A673 (cell line): ENCODE data around the gene RAC2.

Source experiments
- CTCF ChIP-seq: fragments of 300-800, 200-600 bp; sonication (generic); conservative IDR thresholded peaks from 2 replicates; pipeline ENCODE4 v1.5.1; 2017; ENCODE audit warnings: low read depth, mild to moderate bottlenecking, antibody characterized with exemption, low read length, moderate library complexity, mixed read lengths
- EZH2 ChIP-seq: fragments of 200-600 bp; sonication (generic); IDR thresholded peaks from 2 replicates; pipeline ENCODE4 v1.6.1; 2017; ENCODE audit warnings: borderline replicate concordance, low read depth, mild to moderate bottlenecking, mixed read lengths, antibody characterized with exemption, low read length; ENCODE audit not compliant: poor library complexity, severe bottlenecking

- peak; percentile 90 for TF ChIP-seq CTCF
- TF ChIP-seq EZH2: no peak
These were observed 16.9 kb upstream of the RAC2 start for GRCh38 chr22:37260901-37261336.
